Glomerular visceral epithelial cell (primary cell): ENCODE measurements around the gene NOM1.

Source experiments
- DNase-seq: peaks from one replicate; pipeline ENCODE4 v3.0.0-alpha.2; 2016; ENCODE audit errors: extremely low spot score

Gene NOM1

DNA sequence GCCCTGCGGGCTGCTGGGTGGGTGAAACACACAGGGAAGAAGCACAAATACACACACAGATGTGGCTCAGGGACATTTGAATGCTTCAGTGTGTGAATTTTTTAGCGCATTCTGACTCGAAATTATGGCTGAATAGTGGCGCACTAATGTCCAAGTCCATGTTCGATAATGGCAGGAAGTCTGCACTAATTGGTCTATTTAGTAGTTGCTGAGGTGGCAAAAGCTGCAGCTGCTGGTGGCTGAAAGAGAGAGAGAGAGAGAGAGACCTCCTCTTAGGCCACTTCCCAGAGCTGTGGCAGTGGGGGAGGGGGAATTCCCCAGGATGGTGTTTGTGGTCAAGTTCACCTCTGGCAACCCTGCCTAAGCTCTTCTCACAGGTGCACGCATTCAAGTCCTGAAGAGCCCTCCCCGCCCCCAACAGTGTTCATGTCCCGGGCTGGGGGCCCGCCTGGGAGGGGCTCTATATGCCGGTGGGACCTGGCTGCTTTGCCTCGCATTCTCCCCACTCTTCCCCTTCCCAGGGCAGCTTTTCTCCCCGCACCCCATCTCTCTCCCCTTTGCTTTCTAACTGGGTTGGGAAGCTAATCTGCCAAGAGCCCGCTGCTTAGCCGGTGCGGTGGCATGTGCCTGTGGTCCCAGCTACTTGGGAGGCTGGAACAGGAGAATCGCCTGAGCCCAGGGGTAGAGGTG, 67.0 kb downstream of the NOM1 start:
- DNase-seq, result peak; percentile 22

DNA sequence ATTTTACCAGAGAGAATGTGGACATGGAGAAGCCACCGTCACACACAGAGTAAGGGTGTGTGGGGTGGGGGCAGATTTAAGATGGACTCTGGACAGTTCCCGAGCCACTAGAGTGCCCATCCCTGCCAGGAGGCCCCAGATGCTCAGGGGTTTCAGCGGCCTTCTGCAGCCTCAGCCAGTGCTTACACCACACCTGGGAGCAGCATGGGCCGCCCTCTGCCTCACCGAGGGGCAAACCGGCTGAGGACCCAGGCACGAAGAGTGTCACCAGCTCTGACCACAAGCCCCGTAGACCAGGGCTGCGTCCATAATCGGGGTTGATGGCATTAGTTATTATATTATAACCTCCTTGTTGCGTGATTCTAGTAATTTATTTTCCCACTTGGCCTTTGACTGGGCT, 67.6 kb downstream of the NOM1 start:
- no peak for DNase-seq

- DNase-seq, result no peak
Observed at GRCh38 chr7:157017603-157018327, 68.3 kb downstream of the NOM1 start.

DNA sequence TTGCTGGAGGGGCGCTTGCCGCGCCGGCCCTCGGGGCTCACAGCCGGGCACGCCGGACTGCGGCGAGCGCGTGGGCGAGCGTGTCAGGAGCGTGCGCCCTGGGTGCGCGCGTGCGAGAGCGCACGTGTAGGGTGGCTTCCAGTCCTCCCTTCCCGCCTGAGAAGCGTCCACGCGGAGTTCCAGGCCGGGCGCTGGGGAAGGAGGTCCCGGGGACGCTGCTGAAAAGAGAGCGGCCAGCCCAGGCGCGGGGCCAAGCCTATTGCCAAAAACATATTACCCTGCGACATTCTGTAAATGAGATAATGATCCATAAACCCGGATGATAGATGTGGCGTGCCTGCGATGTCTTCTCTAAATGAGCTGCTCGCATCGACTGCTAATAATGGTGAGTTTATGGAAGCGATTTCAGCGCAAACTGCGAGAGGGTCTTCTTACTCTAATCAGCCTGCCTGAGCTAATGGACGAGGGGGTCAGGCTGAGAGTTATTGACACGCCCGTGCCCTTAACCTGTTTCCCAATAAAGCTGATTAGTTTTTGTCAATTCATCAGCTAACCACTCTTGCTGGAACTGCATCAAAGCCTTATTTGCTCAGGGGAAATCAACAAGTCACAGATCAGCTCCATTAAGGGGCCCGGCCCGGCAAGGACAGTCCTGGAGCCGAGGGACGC, 69.0 kb downstream of the NOM1 start:
- DNase-seq, result no peak

DNA sequence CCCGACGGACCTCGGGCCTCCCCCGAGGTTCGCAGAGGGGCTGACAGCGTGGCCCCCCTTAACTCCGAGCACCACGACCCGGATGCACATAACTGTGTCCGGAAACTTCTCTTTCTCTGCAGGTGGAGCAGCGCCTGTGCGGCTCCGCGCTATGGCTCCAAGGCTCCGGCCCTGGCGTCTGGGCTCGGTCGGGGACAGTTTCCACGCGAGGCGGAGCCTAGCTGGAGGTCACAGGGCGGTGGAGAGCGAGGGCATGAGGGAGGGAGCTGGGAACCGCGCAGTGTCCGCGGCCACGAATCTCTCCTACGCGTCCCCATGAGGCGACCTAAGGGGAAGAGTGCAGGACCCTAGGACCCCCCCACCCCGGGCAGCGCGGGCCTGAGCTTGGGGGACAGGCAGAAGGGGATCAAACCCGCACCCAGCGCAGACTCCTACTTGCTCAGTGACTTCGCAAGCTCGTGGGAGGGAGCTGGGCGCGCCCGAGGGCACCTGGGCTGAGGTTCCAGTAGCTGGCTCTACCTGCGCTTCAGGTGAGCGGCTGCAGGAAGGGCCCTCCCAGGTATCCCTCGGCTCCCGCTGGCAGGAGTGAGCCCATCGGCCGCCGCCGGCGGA, 69.6 kb downstream of the NOM1 start:
- no peak for DNase-seq

DNA sequence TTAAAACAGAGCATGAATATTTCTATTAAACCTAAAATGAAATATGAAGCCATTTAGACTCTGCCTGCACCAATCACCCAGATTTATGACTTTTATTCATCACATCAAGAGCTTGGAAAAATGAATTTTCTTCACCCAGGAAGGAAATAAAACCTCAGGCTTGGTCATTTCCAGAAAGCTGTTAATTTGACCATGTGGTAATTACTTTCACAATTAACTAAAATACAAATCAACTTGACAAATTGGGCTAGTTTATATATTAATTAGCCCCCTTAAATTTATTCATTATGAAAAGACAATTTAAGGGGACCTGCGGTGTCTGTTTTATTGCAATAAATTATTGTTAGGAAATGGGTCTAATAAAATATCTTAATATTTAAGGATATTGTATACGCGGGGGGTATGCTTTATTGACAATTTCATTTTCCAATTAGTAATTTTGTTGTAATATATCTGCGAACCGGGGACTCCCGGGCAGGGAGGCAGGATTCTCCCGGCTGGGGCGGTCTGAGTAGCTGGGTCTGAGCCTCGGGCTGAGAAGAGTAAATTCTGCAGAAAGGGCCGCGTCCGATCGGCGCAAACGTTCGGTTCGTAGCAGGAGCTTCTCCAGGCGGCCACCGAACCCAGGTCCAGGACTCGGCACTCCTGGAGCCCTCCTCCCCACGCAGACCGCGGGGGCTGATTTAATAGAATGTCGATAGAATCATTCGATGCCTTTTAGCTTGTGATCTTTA, 70.4 kb downstream of the NOM1 start:
- DNase-seq, result no peak

- DNase-seq, result no peak
Observed at GRCh38 chr7:157020514-157021070, 71.1 kb downstream of the NOM1 start.

- DNase-seq, result no peak
Observed at GRCh38 chr7:157021071-157021870, 71.8 kb downstream of the NOM1 start.

DNA sequence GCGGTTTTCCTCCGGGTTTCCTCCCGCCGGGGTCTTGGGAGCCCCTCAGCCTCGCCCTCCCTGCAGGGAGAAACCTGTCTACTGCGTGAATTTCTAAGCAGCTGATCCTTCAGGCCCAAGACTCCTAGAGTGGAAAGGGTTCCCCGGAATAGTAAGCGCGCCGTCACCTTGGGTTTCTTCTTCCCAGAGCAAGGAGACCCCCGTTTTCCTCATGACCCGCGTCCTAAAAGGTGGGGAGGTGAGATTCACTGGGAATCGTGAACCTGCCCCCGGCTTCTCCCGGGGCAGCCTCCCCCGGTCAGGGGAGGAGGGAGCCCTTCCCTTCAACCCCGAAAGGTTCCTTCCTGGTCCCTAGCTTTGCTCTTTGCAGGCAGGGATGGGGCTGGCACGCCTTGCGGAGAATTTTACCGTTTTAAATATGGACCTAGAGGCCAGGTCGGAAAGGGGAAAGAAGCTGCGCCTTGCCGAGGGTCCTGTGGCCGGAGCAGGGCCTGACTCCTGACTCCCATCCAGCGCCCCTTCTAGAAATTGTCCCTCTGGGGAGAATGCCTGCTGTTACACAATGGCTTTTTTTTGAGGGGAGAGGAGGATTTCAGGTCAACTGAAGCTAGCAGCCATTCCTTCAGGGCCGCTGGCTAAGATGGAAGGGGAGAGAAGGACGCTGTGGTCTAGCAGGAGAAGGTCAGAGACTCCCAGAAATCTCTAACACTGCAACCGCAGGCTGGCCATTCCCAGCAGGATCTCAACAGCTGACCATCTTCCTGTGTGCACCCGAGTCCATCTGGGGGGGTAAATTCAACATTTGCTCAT, 72.6 kb downstream of the NOM1 start:
- no peak for DNase-seq
